Measurements from ENCODE around the gene TEX10. TPM values are rescaled to one million over a fixed set of nuclear protein-coding genes. Genes with fewer than 3 reads are reported as not detected.
A peak's percentile ranks its signal among the peaks of the same experiment; 100 is the strongest.

The TEX10 gene
- total and polyA plus RNA-seq, 2 of the 13 experiments (the other 11 are each of a cell fraction or from before 2014, with no cell fraction given): 18.1 to 38.7 TPM

DNA sequence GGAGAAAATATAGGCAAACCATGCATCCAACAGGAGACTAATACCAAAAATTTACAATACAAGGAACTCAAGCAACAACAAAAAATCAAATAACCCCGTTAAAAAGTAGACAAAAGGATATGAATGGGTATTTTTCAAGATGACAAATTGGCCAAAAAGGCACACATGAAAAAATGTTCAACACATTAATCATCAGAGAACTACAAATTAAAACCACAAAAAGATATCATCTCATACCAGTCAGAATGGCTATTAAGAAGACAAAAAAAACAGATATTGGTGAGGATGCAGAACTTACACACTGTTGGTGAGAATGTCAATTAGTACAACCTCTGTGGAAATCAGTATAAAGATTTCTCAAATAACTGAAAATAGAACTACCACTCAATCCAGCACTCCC, 35.0 kb downstream of the TEX10 start (continued):
- TF ChIP-seq, protein P1, sequence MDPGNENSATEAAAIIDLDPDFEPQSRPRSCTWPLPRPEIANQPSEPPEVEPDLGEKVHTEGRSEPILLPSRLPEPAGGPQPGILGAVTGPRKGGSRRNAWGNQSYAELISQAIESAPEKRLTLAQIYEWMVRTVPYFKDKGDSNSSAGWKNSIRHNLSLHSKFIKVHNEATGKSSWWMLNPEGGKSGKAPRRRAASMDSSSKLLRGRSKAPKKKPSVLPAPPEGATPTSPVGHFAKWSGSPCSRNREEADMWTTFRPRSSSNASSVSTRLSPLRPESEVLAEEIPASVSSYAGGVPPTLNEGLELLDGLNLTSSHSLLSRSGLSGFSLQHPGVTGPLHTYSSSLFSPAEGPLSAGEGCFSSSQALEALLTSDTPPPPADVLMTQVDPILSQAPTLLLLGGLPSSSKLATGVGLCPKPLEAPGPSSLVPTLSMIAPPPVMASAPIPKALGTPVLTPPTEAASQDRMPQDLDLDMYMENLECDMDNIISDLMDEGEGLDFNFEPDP (CRISPR knock-in tag; conservative IDR thresholded peaks at IDR 0.05): no peak

GRCh38 chr9:100315561-100315960, 37.2 kb downstream of the TEX10 start:
- POLR2A ChIA-PET: no interaction called here

GRCh38 chr9:100309992-100310391, 42.8 kb downstream of the TEX10 start:
- no peak for DNase-seq (ENCODE audit: low spot score)
- H3K4me3 ChIP-seq (replicated peaks in 1 of 3; ENCODE audit: insufficient read depth in 1 of 3, low read depth in 2 of 3, low read length in 3 of 3): no peak overlapping the region
- H3K4me2 ChIP-seq (ENCODE audit: low read depth, low read length): no peak overlapping the region
- no peak overlapping the region for H3K27ac ChIP-seq (ENCODE audit: extremely low read length, insufficient read depth, low read length)
- H3K4me1 ChIP-seq (ENCODE audit: insufficient read depth, low read length): peaks cover 12% of the 10 kb centered on the region; the same call in 1 of the 2 replicates
- ChIA-PET POLR2A (no interaction called here), CTCF (ENCODE audit: low intra/inter-chr PET ratio, low total read pairs) (no interaction called here)
- intact Hi-C loops (cut with micrococcal nuclease; ENCODE audit: unreplicated experiment) (no loop called here), in situ Hi-C loops (cut with HindIII; ENCODE audit: extremely low pct_ligation_motif_present, low pct_unique_long_range_greater_than_20kb) (loop anchor here (25.0 kb wide), 1 partner anchor 273 kb away; no protein-coding TSS in a partner anchor)
- no peak for FAIRE-seq
- 100% methylated on average over 2 of the region's 2 CpGs for WGBS (ENCODE audit: low lambda C conversion rate)
- H3K79me2 ChIP-seq (ENCODE audit: insufficient read depth, low read length): peaks cover 17% of the 10 kb centered on the region
- peaks cover 10 to 49% of the 10 kb centered on the region in 2 experiments for H3K36me3 ChIP-seq (replicated peaks in 1 of 2; ENCODE audit: control insufficient read depth in 1 of 2, insufficient read depth in 2 of 2, low read length in 2 of 2)
- no TSS peak for BruUV-seq (replicated peaks)
- no peak overlapping the region for H3K9ac ChIP-seq (ENCODE audit: insufficient read depth, low read depth, low read length)
- no peaks in the 10 kb centered on the region for H3K27me3 ChIP-seq (ENCODE audit: control insufficient read depth in 1 of 2, insufficient read depth in 2 of 2, low read length in 2 of 2)
- H3K9me3 ChIP-seq (ENCODE audit: low read length): no peaks in the 10 kb centered on the region
- H4K20me1 ChIP-seq (ENCODE audit: insufficient read depth, low read length): peaks cover 5% of the 10 kb centered on the region; the same call in 1 of the 2 replicates
- no peak overlapping the region for H2AFZ ChIP-seq (ENCODE audit: low read length)
- ATAC-seq: no peak
- TF ChIP-seq WIZ (CRISPR knock-in tag; IDR thresholded peaks at IDR 0.05) (no peak), SMARCC2 (IDR thresholded peaks at IDR 0.05) (no peak), DR1 (CRISPR knock-in tag; IDR thresholded peaks at IDR 0.05) (no peak), GFI1 (CRISPR knock-in tag; IDR thresholded peaks at IDR 0.05; ENCODE audit: borderline replicate concordance) (no peak), ZKSCAN5 (CRISPR knock-in tag; IDR thresholded peaks at IDR 0.05) (no peak), JARID2 (CRISPR knock-in tag; IDR thresholded peaks at IDR 0.05; ENCODE audit: insufficient replicate concordance) (no peak), ZNF124 (CRISPR knock-in tag; IDR thresholded peaks at IDR 0.05) (no peak), XRCC5 (optimal IDR thresholded peaks at IDR 0.05; ENCODE audit: low read length) (no peak), RFX5 (IDR thresholded peaks at IDR 0.05; ENCODE audit: low read depth, low read length) (no peak)
- TF ChIP-seq, protein P2, sequence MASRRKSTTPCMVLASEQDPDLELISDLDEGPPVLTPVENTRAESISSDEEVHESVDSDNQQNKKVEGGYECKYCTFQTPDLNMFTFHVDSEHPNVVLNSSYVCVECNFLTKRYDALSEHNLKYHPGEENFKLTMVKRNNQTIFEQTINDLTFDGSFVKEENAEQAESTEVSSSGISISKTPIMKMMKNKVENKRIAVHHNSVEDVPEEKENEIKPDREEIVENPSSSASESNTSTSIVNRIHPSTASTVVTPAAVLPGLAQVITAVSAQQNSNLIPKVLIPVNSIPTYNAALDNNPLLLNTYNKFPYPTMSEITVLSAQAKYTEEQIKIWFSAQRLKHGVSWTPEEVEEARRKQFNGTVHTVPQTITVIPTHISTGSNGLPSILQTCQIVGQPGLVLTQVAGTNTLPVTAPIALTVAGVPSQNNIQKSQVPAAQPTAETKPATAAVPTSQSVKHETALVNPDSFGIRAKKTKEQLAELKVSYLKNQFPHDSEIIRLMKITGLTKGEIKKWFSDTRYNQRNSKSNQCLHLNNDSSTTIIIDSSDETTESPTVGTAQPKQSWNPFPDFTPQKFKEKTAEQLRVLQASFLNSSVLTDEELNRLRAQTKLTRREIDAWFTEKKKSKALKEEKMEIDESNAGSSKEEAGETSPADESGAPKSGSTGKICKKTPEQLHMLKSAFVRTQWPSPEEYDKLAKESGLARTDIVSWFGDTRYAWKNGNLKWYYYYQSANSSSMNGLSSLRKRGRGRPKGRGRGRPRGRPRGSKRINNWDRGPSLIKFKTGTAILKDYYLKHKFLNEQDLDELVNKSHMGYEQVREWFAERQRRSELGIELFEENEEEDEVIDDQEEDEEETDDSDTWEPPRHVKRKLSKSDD (CRISPR knock-in tag; IDR thresholded peaks at IDR 0.05; ENCODE audit: low read depth): no peak

More at GRCh38 chr9:100315561-100315960, 37.2 kb downstream of the TEX10 start:
- Histone ChIP-seq H2AFZ (ENCODE audit: low read length) (no peak overlapping the region), H3K9me3 (ENCODE audit: low read length) (no peaks in the 10 kb centered on the region), H4K20me1 (ENCODE audit: insufficient read depth, low read length) (no peaks in the 10 kb centered on the region), H3K79me2 (ENCODE audit: insufficient read depth, low read length) (peaks cover 24% of the 10 kb centered on the region), H3K4me2 (ENCODE audit: low read depth, low read length) (no peak overlapping the region), H3K36me3 (replicated peaks in 1 of 2; ENCODE audit: control insufficient read depth in 1 of 2, insufficient read depth in 2 of 2, low read length in 2 of 2) (peaks cover 7 to 63% of the 10 kb centered on the region in 2 experiments), H3K9ac (ENCODE audit: insufficient read depth, low read depth, low read length) (no peak overlapping the region), H3K4me1 (ENCODE audit: insufficient read depth, low read length) (no peaks in the 10 kb centered on the region), H3K27ac (ENCODE audit: extremely low read length, insufficient read depth, low read length) (no peak overlapping the region), H3K27me3 (ENCODE audit: control insufficient read depth in 1 of 2, insufficient read depth in 2 of 2, low read length in 2 of 2) (no peaks in the 10 kb centered on the region), H3K4me3 (replicated peaks in 1 of 3; ENCODE audit: insufficient read depth in 1 of 3, low read depth in 2 of 3, low read length in 3 of 3) (no peak overlapping the region)
- FAIRE-seq (no peak), DNase-seq (ENCODE audit: low spot score) (no peak), ATAC-seq (no peak)
- 95% methylated on average over 4 of the region's 4 CpGs for WGBS (ENCODE audit: low lambda C conversion rate)
- in situ Hi-C loops (cut with HindIII; ENCODE audit: extremely low pct_ligation_motif_present, low pct_unique_long_range_greater_than_20kb): loop anchor here (25.0 kb wide), 1 partner anchor 278 kb away; no protein-coding TSS in a partner anchor
- intact Hi-C loops (cut with micrococcal nuclease; ENCODE audit: unreplicated experiment): no loop called here
- CTCF ChIA-PET (ENCODE audit: low intra/inter-chr PET ratio, low total read pairs): no interaction called here
- TF ChIP-seq ZNF317 (CRISPR knock-in tag; IDR thresholded peaks at IDR 0.05) (peak; percentile 95), KDM2A (CRISPR knock-in tag; IDR thresholded peaks at IDR 0.05; ENCODE audit: borderline replicate concordance, low read depth) (no peak)
- no TSS peak for BruUV-seq (replicated peaks)
